Fibroblast of skin of right biceps (primary cell): Measurements from ENCODE around the gene SORCS3.

ENCODE experiments used
- DNase-seq: peaks from one replicate; pipeline ENCODE4 v3.0.0-alpha.2; 2013

SORCS3 gene

GRCh38 chr10:105206616-105207015 lies 565.5 kb downstream of the SORCS3 start:
- no peak for DNase-seq

- no peak for DNase-seq
Observed at GRCh38 chr10:105207476-105207995, 566.4 kb downstream of the SORCS3 start.

GRCh38 chr10:105210546-105210945 lies 569.5 kb downstream of the SORCS3 start:
- no peak for DNase-seq

- DNase-seq, result no peak
Observed at GRCh38 chr10:105237685-105238084, 596.6 kb downstream of the SORCS3 start.

GRCh38 chr10:105239311-105240219 lies 598.5 kb downstream of the SORCS3 start:
- DNase-seq, result no peak

- no peak for DNase-seq
Observed at GRCh38 chr10:105241254-105241653, 600.2 kb downstream of the SORCS3 start.

- DNase-seq, result no peak
Observed at GRCh38 chr10:105243381-105243780, 602.3 kb downstream of the SORCS3 start.

GRCh38 chr10:105243825-105244224 lies 602.7 kb downstream of the SORCS3 start:
- no peak for DNase-seq

GRCh38 chr10:105247831-105248499 lies 606.9 kb downstream of the SORCS3 start:
- DNase-seq, result no peak

- DNase-seq, result no peak
Observed at GRCh38 chr10:105252911-105253310, 611.8 kb downstream of the SORCS3 start.

- no peak for DNase-seq
Observed at GRCh38 chr10:105253515-105254212, 612.6 kb downstream of the SORCS3 start.

- DNase-seq, result no peak
Observed at GRCh38 chr10:105258036-105258673, 617.1 kb downstream of the SORCS3 start.

GRCh38 chr10:105258674-105259065 lies 617.6 kb downstream of the SORCS3 start:
- DNase-seq, result no peak

GRCh38 chr10:105259201-105259600 lies 618.1 kb downstream of the SORCS3 start:
- DNase-seq, result no peak

GRCh38 chr10:105262666-105263065 lies 621.6 kb downstream of the SORCS3 start:
- DNase-seq, result peak; percentile 62

GRCh38 chr10:105266966-105267539 lies 626.0 kb downstream of the SORCS3 start:
- no peak for DNase-seq

- DNase-seq, result no peak
Observed at GRCh38 chr10:105268961-105269360, 627.9 kb downstream of the SORCS3 start.

- DNase-seq, result no peak
Observed at GRCh38 chr10:105269689-105270088, 628.6 kb downstream of the SORCS3 start.

- DNase-seq, result no peak
Observed at GRCh38 chr10:105274556-105275070, 633.5 kb downstream of the SORCS3 start.

GRCh38 chr10:105278439-105278838 lies 637.3 kb downstream of the SORCS3 start:
- no peak for DNase-seq

- no peak for DNase-seq
Observed at GRCh38 chr10:105279101-105279500, 638.0 kb downstream of the SORCS3 start.

GRCh38 chr10:105280895-105281294 lies 639.8 kb downstream of the SORCS3 start:
- DNase-seq, result no peak
